Mesothelial cell of epicardium (in vitro differentiated cells): ENCODE data around the gene PPP1R13L. TPM values are rescaled to one million over a fixed set of nuclear protein-coding genes. Genes with fewer than 3 reads are reported as not detected.
A peak's percentile ranks its signal among the peaks of the same experiment; 100 is the strongest.

Experiments
- DNase-seq, 2 experiments: peaks; one replicate each; pipeline ENCODE4 v3.0.0; 2021; ENCODE audit warnings: low spot score in 2 of 2; ENCODE audit not compliant: unreplicated experiment in 2 of 2
- H3K27ac Mint-ChIP-seq: 2 replicates; pipeline ENCODE4 v1.8.0; 2021; ENCODE audit warnings: mixed read lengths
- H3K27me3 Mint-ChIP-seq: 2 replicates; pipeline ENCODE4 v1.8.0; 2021; ENCODE audit warnings: low read depth, mixed read lengths
- H3K36me3 Mint-ChIP-seq: 2 replicates; pipeline ENCODE4 v1.8.0; 2021; ENCODE audit warnings: mixed read lengths
- H3K4me1 Mint-ChIP-seq: 2 replicates; pipeline ENCODE4 v1.8.0; 2021; ENCODE audit warnings: mixed read lengths
- H3K4me3 Mint-ChIP-seq: 2 replicates; pipeline ENCODE4 v1.8.0; 2021; ENCODE audit warnings: mild to moderate bottlenecking, moderate library complexity, mixed read lengths
- H3K9me3 Mint-ChIP-seq: 2 replicates; pipeline ENCODE4 v1.8.0; 2021; ENCODE audit warnings: mixed read lengths
- total RNA-seq: library from RNA; stranded (reverse); gene quantifications from 3 replicates; pipeline ENCODE4 v1.2.1, GENCODE V29; 2021
- TF ChIP-seq, protein P1 (sequence below): fragments of 200-600 bp; sonication (generic); IDR thresholded peaks from one replicate; pipeline ENCODE4 v1.5.0; 2021; ENCODE audit warnings: antibody characterized with exemption; ENCODE audit not compliant: unreplicated experiment

Gene PPP1R13L
- total RNA-seq, 1 donor from 2014 or later = 64.0 TPM

DNA sequence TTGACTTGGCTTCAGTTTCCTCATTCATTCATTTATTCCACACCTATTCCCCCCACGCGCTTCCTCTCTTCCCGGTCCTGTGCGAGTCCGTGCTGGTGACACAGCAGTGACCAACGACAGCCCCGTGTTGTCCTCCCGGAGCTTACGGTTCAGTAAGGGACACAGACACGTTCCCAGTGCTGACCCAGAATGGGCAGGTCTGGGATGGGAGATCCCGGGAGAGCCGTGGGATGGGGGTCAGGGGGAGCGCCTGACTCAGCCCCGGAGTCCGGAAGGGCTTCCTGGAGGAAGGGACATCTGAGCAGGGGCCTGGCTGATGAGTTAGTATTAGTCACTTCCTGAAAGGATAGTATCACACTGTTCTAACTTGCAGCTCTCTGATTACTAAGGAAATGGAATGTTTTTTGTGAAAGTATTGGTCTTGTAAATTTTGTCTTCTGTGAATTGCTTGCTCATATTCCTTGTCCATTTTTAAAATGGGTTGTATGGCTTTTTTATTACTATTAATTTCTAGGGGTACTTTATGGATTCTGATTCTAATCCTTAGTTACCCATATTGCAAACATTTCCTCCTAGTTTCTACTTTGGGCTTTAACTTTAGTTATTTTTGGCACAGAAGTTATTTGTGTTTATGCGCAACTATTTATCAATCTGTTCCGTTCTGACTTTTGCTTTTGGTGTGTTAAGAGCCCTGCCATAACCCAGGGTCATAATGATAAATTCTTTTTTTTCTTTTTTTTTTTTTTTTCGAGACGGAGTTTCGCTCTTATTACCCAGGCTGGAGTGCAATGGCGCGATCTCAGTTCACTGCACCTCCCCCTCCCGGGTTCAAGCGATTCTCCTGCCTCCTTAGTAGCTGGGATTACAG lies 19.6 kb upstream of the PPP1R13L start:
- TF ChIP-seq, protein P1, sequence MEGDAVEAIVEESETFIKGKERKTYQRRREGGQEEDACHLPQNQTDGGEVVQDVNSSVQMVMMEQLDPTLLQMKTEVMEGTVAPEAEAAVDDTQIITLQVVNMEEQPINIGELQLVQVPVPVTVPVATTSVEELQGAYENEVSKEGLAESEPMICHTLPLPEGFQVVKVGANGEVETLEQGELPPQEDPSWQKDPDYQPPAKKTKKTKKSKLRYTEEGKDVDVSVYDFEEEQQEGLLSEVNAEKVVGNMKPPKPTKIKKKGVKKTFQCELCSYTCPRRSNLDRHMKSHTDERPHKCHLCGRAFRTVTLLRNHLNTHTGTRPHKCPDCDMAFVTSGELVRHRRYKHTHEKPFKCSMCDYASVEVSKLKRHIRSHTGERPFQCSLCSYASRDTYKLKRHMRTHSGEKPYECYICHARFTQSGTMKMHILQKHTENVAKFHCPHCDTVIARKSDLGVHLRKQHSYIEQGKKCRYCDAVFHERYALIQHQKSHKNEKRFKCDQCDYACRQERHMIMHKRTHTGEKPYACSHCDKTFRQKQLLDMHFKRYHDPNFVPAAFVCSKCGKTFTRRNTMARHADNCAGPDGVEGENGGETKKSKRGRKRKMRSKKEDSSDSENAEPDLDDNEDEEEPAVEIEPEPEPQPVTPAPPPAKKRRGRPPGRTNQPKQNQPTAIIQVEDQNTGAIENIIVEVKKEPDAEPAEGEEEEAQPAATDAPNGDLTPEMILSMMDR = no peak
- Mint-ChIP-seq H3K27me3 (no peaks in the 10 kb centered on the region), H3K36me3 (peaks cover 7% of the 10 kb centered on the region), H3K4me1 (peaks cover 31% of the 10 kb centered on the region), H3K27ac (peak overlapping the region; percentile 98), H3K9me3 (no peaks in the 10 kb centered on the region), H3K4me3 (peak overlapping the region; percentile 97)
- DNase-seq = peak in 1 of 2 experiments; percentile 47

DNA sequence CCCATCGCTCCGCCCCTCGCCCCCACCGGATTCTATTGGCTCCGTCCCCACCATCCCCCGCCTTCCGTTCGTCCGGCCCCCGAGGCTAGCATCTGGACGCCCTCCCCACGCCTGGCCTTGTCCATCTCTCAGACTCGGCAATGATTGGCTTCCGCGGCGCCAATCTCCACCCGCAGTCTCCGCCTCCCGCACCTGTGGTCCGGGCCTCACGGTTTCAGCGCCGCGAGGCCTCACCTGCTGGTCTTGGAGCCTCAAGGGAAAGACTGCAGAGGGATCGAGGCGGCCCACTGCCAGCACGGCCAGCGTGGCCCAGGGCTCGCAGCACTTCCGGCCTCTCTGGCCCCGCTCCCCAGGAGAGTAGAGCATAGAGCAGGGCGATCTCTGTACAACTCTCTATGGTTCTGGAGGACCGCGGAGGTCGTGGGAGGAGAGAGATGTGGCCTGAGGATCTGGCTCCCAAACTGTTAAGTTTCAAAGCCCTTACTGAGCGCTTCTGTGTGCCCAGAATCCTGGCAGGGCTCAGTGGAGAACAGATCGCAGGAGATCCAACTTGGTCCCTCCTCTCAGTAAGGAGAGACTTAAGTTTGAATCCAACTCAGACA lies 18.8 kb upstream of the PPP1R13L start, which contains the start of gene ERCC1:
Gene ERCC1 (minus strand): TSS at position 329 of the 602 bp plus-strand sequence. CDS start 543 bp downstream, outside the sequence.
- Mint-ChIP-seq H3K36me3 (peaks cover 8% of the 10 kb centered on the region), H3K27me3 (no peaks in the 10 kb centered on the region), H3K27ac (peak within 1 kb of the TSS; percentile 98), H3K9me3 (no peaks in the 10 kb centered on the region), H3K4me1 (peaks cover 31% of the 10 kb centered on the region), H3K4me3 (peak within 1 kb of the TSS; percentile 97)
- peak; percentile 83 to 90 for DNase-seq
- TF ChIP-seq, protein P1 = no peak

DNA sequence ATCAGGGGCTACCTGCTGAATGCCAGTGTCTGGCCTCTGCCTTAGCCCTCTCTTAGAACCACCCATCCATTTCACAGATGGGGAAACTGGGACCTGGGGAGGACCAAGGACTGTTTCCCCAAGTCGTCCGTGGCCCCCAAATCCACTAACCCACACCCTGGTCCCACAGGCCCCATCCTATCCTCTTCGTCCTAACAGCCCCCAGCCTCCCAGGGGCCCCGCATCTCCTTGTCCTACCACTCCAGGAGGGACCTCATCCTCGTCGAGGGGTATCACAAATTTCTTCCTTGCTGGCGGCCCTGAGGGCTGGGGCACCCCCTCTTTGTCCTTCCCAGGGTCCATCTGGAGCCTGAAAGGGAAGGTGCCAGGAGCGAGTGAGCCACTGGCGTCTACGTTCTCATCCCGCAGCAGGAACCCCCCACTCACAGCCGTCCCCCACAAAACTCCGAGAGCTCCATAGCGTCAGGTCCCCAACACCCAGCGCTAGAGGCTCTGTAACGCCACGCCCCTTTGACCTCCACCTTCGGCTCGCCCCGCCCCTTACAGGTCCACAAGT lies 18.2 kb upstream of the PPP1R13L start:
- DNase-seq = no peak
- TF ChIP-seq, protein P1 = no peak
- peaks cover 29% of the 10 kb centered on the region for H3K4me1 Mint-ChIP-seq
- H3K27ac Mint-ChIP-seq = peak overlapping the region; percentile 98
- peaks cover 10% of the 10 kb centered on the region for H3K36me3 Mint-ChIP-seq
- no peaks in the 10 kb centered on the region for H3K9me3 Mint-ChIP-seq
- peak overlapping the region; percentile 97 for H3K4me3 Mint-ChIP-seq
- H3K27me3 Mint-ChIP-seq = no peaks in the 10 kb centered on the region

DNA sequence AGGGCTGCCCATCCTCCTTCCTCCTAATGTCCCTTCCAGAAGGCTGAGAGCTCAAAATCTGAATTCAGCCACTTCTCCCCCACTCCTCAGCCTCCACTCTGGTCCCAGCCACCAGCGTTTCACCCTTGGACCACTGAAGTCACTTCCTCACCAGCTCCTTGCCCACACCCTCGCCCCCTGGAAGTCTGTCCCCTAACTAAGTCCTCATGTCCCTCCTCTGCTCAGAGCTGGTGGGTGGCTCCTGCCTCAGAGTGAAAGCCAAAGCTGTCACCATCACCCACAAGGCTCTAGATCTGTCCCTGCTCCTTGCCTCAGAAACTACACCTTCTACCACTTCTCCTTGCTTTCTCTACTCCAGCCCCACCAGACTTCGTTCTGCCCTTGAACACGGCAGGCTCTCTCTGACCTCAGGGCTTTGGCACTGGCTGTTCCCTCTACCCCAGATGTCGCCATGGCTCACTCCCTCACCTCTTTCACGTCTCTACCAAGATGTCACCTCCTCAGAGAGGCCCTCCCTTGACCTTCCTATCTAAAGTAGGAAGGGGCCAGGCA lies 17.2 kb upstream of the PPP1R13L start:
- peak overlapping the region; percentile 41 for H3K4me3 Mint-ChIP-seq
- H3K27me3 Mint-ChIP-seq = no peaks in the 10 kb centered on the region
- no peak for DNase-seq
- H3K27ac Mint-ChIP-seq = peak overlapping the region; percentile 47
- peaks cover 14% of the 10 kb centered on the region for H3K36me3 Mint-ChIP-seq
- H3K9me3 Mint-ChIP-seq = no peaks in the 10 kb centered on the region
- peaks cover 29% of the 10 kb centered on the region for H3K4me1 Mint-ChIP-seq
- TF ChIP-seq, protein P1 = no peak

DNA sequence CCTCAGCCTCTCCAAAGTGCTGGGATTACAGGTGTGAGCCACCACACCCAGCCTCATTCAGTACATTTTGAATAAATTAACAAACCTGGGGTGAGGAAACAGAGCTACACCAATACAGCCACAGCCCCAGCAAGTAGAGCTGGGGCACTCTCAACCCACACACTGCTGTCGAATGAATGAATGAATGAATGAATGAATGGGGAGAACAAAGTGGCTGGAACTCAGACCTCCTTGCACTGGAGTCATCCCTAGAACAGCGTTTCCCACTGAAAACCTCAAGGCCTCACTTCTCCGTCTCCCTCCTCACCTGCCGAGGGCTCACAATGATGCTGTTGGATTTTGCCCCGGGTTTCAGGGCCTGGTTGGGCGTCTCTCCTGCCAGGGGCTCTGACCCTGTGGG lies 16.0 kb upstream of the PPP1R13L start:
- H3K27me3 Mint-ChIP-seq = no peaks in the 10 kb centered on the region
- TF ChIP-seq, protein P1 = no peak
- no peak overlapping the region for H3K4me3 Mint-ChIP-seq
- H3K27ac Mint-ChIP-seq = no peak overlapping the region
- DNase-seq = no peak
- no peaks in the 10 kb centered on the region for H3K9me3 Mint-ChIP-seq
- H3K4me1 Mint-ChIP-seq = peaks cover 29% of the 10 kb centered on the region
- H3K36me3 Mint-ChIP-seq = peaks cover 17% of the 10 kb centered on the region
